GM12892 (cell line): ENCODE data around the gene NKAIN2.

Source experiments
- POLR2A ChIP-seq: IDR thresholded peaks from 2 replicates; pipeline ENCODE4 v1.6.1; 2011; ENCODE audit warnings: low read depth, low read length, control low read depth
- POLR2AphosphoS5 ChIP-seq: IDR thresholded peaks from 2 replicates; pipeline ENCODE4 v1.6.1; 2011; ENCODE audit warnings: low read depth, low read length, control low read depth

- no peak for TF ChIP-seq POLR2A
- no peak for TF ChIP-seq POLR2AphosphoS5
Measured at GRCh38 chr6:124858564-124858963, 1054.9 kb downstream of the NKAIN2 start.
